ENCODE data around the gene SYP. TPM values are rescaled to one million over a fixed set of nuclear protein-coding genes. Genes with fewer than 3 reads are reported as not detected.

Gene SYP
- total RNA-seq, 1 donor from 2014 or later, result 1.6 TPM

DNA sequence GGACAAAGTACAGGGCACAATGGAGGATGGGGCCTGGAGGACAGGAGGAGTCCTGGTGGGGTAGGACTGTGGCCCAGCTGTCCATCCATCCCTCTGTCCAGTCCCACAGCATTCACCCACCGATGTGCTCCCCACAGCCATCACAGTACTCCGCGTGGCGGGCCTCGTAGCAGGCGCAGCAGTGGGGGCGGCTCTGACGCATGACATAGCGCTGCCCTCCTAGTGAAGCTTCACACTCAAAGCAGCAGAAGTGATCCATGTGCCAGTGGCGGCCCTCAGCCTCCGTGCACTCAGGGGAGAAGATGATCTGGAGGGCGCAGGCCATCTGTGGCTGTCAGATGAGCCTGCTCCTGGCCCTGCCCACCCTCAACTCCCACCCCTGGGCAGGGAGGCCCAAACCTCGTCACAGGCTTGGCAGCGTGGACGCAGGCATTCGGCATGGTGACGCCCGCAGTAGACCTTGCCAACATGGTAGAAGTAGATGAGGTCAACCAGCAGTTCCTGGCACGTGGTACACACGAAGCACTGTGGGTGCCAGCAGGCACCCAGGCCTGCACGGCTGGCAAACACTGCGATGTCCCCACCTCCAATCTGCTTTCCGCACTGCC, 22.0 kb downstream of the SYP start:
- no peak overlapping the region for H3K27ac ChIP-seq (ENCODE audit: low read depth, low read length)
- H3K4me2 ChIP-seq (ENCODE audit: low read length), result no peak overlapping the region
- FAIRE-seq, result no peak
- peaks cover 11% of the 10 kb centered on the region for H3K79me2 ChIP-seq (ENCODE audit: insufficient read depth, low read length)
- no peaks in the 10 kb centered on the region for H3K27me3 ChIP-seq (ENCODE audit: insufficient read depth, low read length)
- H3K36me3 ChIP-seq (ENCODE audit: insufficient read depth, low read length), result no peaks in the 10 kb centered on the region
- TF ChIP-seq, protein P1, sequence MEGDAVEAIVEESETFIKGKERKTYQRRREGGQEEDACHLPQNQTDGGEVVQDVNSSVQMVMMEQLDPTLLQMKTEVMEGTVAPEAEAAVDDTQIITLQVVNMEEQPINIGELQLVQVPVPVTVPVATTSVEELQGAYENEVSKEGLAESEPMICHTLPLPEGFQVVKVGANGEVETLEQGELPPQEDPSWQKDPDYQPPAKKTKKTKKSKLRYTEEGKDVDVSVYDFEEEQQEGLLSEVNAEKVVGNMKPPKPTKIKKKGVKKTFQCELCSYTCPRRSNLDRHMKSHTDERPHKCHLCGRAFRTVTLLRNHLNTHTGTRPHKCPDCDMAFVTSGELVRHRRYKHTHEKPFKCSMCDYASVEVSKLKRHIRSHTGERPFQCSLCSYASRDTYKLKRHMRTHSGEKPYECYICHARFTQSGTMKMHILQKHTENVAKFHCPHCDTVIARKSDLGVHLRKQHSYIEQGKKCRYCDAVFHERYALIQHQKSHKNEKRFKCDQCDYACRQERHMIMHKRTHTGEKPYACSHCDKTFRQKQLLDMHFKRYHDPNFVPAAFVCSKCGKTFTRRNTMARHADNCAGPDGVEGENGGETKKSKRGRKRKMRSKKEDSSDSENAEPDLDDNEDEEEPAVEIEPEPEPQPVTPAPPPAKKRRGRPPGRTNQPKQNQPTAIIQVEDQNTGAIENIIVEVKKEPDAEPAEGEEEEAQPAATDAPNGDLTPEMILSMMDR (IDR thresholded peaks at IDR 0.05; ENCODE audit: insufficient read depth, low read depth, low read length), result no peak
- TF ChIP-seq EZH2 (IDR thresholded peaks at IDR 0.05; ENCODE audit: insufficient read depth, low read length), result no peak
- Mint-ChIP-seq H3K27ac (ENCODE audit: unreplicated experiment) (no peak overlapping the region), H3K4me1 (ENCODE audit: low read depth, unreplicated experiment) (no peaks in the 10 kb centered on the region), H3K36me3 (ENCODE audit: low read depth, unreplicated experiment) (peaks cover 7% of the 10 kb centered on the region), H3K9me3 (ENCODE audit: unreplicated experiment) (no peaks in the 10 kb centered on the region), H3K4me3 (ENCODE audit: unreplicated experiment) (no peak overlapping the region), H3K27me3 (ENCODE audit: low read depth, unreplicated experiment) (no peaks in the 10 kb centered on the region)
- H3K4me3 ChIP-seq (ENCODE audit: insufficient read depth, low read depth, low read length), result no peak overlapping the region
- no peaks in the 10 kb centered on the region for H3K9me3 ChIP-seq (ENCODE audit: insufficient read depth, low read depth, low read length)
- no peak overlapping the region for H3K9ac ChIP-seq (ENCODE audit: low read length)
- peaks cover 5% of the 10 kb centered on the region for H4K20me1 ChIP-seq (ENCODE audit: insufficient read depth, low read length)
- no peak for DNase-seq (ENCODE audit: low read depth)
- H2AFZ ChIP-seq (ENCODE audit: low read depth, low read length), result no peak overlapping the region
- H3K4me1 ChIP-seq (ENCODE audit: insufficient read depth, low read length), result peaks cover 4% of the 10 kb centered on the region

DNA sequence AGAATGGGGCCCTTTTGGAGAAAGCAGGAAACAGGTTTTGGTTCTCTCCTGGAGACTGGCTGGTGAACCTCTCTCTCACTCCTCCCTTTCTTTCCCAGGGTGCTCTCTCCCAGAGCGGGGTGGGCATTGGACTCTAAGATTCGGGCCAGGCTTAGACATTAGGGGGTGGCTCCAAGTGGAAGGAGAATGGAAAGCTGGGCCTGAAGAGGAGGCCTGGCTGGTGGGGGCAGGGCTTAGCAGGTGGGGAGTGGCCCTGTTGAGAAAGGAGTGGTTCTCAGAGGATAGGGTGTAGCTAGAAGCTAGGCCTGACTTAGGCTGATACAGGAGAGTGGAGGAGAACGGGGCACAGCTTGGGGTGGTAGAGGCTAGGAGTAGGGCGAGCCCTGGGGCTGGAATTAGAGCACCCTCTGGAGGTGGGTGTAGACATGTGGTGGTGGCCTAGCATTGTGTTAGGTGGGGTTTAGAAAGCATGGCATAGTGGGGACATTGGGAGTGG, 22.6 kb downstream of the SYP start:
- H3K4me3 ChIP-seq (ENCODE audit: insufficient read depth, low read depth, low read length), result no peak overlapping the region
- H2AFZ ChIP-seq (ENCODE audit: low read depth, low read length), result no peak overlapping the region
- H3K4me1 Mint-ChIP-seq (ENCODE audit: low read depth, unreplicated experiment), result no peaks in the 10 kb centered on the region
- H3K4me3 Mint-ChIP-seq (ENCODE audit: unreplicated experiment), result no peak overlapping the region
- H3K4me1 ChIP-seq (ENCODE audit: insufficient read depth, low read length), result peaks cover 6% of the 10 kb centered on the region
- DNase-seq (ENCODE audit: low read depth), result no peak
- H3K36me3 Mint-ChIP-seq (ENCODE audit: low read depth, unreplicated experiment), result peaks cover 7% of the 10 kb centered on the region
- H3K27me3 ChIP-seq (ENCODE audit: insufficient read depth, low read length), result no peaks in the 10 kb centered on the region
- no peak overlapping the region for H3K9ac ChIP-seq (ENCODE audit: low read length)
- peaks cover 9% of the 10 kb centered on the region for H4K20me1 ChIP-seq (ENCODE audit: insufficient read depth, low read length)
- peaks cover 16% of the 10 kb centered on the region for H3K79me2 ChIP-seq (ENCODE audit: insufficient read depth, low read length)
- no peak for FAIRE-seq
- H3K27me3 Mint-ChIP-seq (ENCODE audit: low read depth, unreplicated experiment), result no peaks in the 10 kb centered on the region
- TF ChIP-seq, protein P1 (IDR thresholded peaks at IDR 0.05; ENCODE audit: insufficient read depth, low read depth, low read length), result no peak
- no peak for TF ChIP-seq EZH2 (IDR thresholded peaks at IDR 0.05; ENCODE audit: insufficient read depth, low read length)
- H3K36me3 ChIP-seq (ENCODE audit: insufficient read depth, low read length), result no peaks in the 10 kb centered on the region
- H3K4me2 ChIP-seq (ENCODE audit: low read length), result no peak overlapping the region
- peak overlapping the region; percentile 53 for H3K27ac Mint-ChIP-seq (ENCODE audit: unreplicated experiment)
- no peaks in the 10 kb centered on the region for H3K9me3 Mint-ChIP-seq (ENCODE audit: unreplicated experiment)
- no peaks in the 10 kb centered on the region for H3K9me3 ChIP-seq (ENCODE audit: insufficient read depth, low read depth, low read length)
- H3K27ac ChIP-seq (ENCODE audit: low read depth, low read length), result no peak overlapping the region
